Breast epithelium (tissue), 4 donors: Measurements from ENCODE around the gene SLC2A3. TPM values are rescaled to one million over a fixed set of nuclear protein-coding genes. Genes with fewer than 3 reads are reported as not detected.
"Not testable (repeated sequence)": the region's sequence is repeated elsewhere in the genome, so short reads cannot be mapped to it uniquely, and the experiment has no call there.

Experiments used
- DNase-seq, 2 donors: peaks; one replicate each; pipeline ENCODE4 v3.0.0-alpha.2; 2019; ENCODE audit warnings: low spot score in 2 of 2
- H3K27ac ChIP-seq, 2 donors: fragments of 200-600 bp; sonication (generic) in 1 of 2; one replicate each; pipeline ENCODE4 v1.5.1; 2016 to 2019; ENCODE audit warnings: mild to moderate bottlenecking in 1 of 2
- H3K27me3 ChIP-seq, 2 donors: fragments of 200-600 bp; sonication (generic) in 1 of 2; one replicate each; pipeline versions ENCODE4 v1.5.1 to v1.6.0; 2017 to 2019; ENCODE audit warnings: control low read depth in 1 of 2, mild to moderate bottlenecking in 1 of 2
- H3K36me3 ChIP-seq: fragments of 200-600 bp; one replicate; pipeline ENCODE4 v1.5.1; 2019
- H3K4me1 ChIP-seq, 2 donors: fragments of 200-600 bp; sonication (generic); one replicate each; pipeline ENCODE4 v1.5.1; 2016 to 2019; ENCODE audit warnings: control low read depth in 1 of 2
- H3K4me3 ChIP-seq, 3 donors: fragments of 200-600 bp; sonication (generic); 1 replicate in 2 of 3; 2 replicates in 1 of 3; pipeline ENCODE4 v1.5.1; 2016 to 2019; ENCODE audit warnings: mild to moderate bottlenecking in 3 of 3, moderate library complexity in 2 of 3
- H3K9me3 ChIP-seq, 2 donors: fragments of 200-600 bp; sonication (generic) in 1 of 2; one replicate each; pipeline ENCODE4 v1.5.1; 2016 to 2019; ENCODE audit warnings: control low read depth in 1 of 2
- POLR2A ChIP-seq: fragments of 450-650 bp; IDR thresholded peaks from one replicate; pipeline ENCODE4 v1.6.1; 2016; ENCODE audit warnings: antibody characterized with exemption, mild to moderate bottlenecking, moderate library complexity
- POLR2AphosphoS5 ChIP-seq, 3 donors: sonication (generic); formaldehyde crosslinking; IDR thresholded peaks; one replicate each; pipeline ENCODE4 v1.6.1; 2017; ENCODE audit warnings: antibody characterized with exemption in 3 of 3
- intact Hi-C: fragments of 100-400 bp; cut with DNase I; formaldehyde crosslinking; loops from one replicate; pipeline ENCODE4 v1.15.1; 2023; ENCODE audit warnings: low total_unique reads
- total RNA-seq, 3 donors: library from RNA; depleted of rRNA; stranded (reverse); fragments of >200 nt; gene quantifications; one replicate each; pipeline ENCODE4 v1.1.0, GENCODE V29; 2016
- TF ChIP-seq, protein P1 (sequence below), 3 donors: fragments of 450-650 bp; IDR thresholded peaks; one replicate each; pipeline ENCODE4 v1.5.1; 2016 to 2017; ENCODE audit warnings: antibody characterized with exemption in 3 of 3, mild to moderate bottlenecking in 3 of 3, moderate library complexity in 3 of 3

Gene SLC2A3
- total RNA-seq, 3 donors from 2014 or later, result 28.2 to 47.9 (median 45.8) TPM

DNA sequence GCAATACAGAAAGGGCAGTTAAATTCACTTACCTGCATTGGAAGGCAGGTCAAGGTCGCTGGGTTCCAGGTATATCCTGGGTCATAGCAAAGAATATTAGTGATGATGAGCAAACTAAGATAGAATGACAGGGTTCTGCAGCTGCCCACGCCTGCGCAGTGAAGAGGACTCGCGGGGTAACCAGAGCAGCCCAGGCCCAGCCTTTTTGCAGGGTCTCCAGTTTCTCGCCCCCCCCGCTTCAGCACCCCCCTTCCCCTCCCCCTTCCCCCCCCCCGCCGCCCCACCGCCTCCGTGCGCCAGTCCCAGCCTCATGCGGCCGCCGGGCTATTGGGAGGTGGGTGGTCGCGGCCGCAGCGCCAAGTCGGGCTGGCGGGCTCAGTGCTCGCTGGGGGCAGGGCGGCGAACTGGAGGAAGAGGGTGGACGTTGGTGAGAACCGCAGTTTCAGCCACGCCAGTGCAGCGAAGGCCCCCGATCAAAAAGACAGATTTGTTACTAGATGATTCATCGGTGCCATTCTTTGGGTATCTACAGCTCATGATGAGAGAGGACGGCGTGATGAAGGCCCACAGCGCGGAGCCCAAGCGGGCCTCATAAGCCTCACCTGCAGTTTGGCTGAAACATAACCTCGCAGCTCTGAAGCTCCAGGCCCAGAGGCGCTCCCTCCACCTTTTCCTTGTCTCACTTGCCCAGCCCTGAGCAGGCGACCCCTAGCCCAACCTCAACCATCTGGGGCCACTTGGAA lies 20.2 kb downstream of the SLC2A3 start:
- H3K4me3 ChIP-seq, result peak overlapping the region in 2 of 3 donors; percentile 33 to 36
- DNase-seq, result no peak

DNA sequence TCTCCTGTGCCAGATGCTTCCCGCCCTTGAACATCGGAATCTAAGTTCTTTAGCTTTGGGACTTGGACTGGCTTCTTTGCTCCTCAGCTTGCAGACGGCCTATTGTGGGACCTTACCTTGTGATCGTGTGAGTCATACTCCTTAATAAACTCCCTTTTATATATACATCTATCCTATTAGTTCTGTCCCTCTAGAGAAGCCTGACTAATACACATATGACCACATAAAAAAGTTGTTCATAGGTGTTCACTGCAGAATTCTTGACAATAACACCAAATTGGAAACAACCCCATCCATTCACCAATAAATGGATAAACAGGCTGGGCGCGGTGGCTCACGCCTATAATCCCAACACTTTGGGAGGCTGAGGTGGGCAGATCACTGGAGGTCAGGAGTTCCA lies 25.9 kb downstream of the SLC2A3 start:
- DNase-seq, H3K9me3 ChIP-seq, H3K4me3 ChIP-seq, H3K27me3 ChIP-seq, intact Hi-C loops, H3K4me1 ChIP-seq, H3K27ac ChIP-seq, H3K36me3 ChIP-seq: not testable (repeated sequence)

More for the DNA sequence above, 20.2 kb downstream of the SLC2A3 start:
- no peaks in the 10 kb centered on the region for H3K4me1 ChIP-seq
- intact Hi-C loops, result no loop called here
- no peaks in the 10 kb centered on the region for H3K27me3 ChIP-seq
- TF ChIP-seq POLR2A (no peak), POLR2AphosphoS5 (IDR thresholded peaks at IDR 0.05) (no peak)
- TF ChIP-seq, protein P1, sequence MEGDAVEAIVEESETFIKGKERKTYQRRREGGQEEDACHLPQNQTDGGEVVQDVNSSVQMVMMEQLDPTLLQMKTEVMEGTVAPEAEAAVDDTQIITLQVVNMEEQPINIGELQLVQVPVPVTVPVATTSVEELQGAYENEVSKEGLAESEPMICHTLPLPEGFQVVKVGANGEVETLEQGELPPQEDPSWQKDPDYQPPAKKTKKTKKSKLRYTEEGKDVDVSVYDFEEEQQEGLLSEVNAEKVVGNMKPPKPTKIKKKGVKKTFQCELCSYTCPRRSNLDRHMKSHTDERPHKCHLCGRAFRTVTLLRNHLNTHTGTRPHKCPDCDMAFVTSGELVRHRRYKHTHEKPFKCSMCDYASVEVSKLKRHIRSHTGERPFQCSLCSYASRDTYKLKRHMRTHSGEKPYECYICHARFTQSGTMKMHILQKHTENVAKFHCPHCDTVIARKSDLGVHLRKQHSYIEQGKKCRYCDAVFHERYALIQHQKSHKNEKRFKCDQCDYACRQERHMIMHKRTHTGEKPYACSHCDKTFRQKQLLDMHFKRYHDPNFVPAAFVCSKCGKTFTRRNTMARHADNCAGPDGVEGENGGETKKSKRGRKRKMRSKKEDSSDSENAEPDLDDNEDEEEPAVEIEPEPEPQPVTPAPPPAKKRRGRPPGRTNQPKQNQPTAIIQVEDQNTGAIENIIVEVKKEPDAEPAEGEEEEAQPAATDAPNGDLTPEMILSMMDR (IDR thresholded peaks at IDR 0.05), result no peak
- no peaks in the 10 kb centered on the region for H3K9me3 ChIP-seq
- H3K36me3 ChIP-seq, result no peaks in the 10 kb centered on the region
- no peak overlapping the region for H3K27ac ChIP-seq

DNA sequence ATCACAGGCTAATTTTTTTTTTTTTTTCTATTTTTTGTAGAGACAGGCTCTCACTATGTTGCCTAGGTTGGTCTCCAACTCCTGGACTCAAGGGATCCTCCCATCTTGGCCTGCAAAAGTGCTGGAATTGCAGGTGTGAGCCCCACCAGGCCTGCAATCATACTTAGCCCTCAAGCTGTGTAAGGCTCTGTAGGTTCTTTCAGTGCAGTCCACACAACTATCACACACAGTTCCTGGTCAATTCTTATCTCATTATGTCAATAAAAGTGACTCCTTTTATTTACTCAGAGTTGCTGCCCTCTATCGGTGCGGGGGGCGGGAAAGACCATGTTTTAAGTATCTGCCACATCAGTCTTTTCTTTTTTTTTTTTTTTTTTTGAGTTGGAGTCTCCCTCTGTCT lies 29.0 kb downstream of the SLC2A3 start:
- intact Hi-C loops, result no loop called here
- H3K4me1 ChIP-seq, result no peaks in the 10 kb centered on the region
- H3K36me3 ChIP-seq, result no peaks in the 10 kb centered on the region
- H3K27ac ChIP-seq, result no peak overlapping the region
- no peak for TF ChIP-seq POLR2AphosphoS5 (IDR thresholded peaks at IDR 0.05)
- TF ChIP-seq POLR2A, result no peak
- TF ChIP-seq, protein P1 (IDR thresholded peaks at IDR 0.05), result no peak
- no peaks in the 10 kb centered on the region for H3K9me3 ChIP-seq
- H3K27me3 ChIP-seq, result no peaks in the 10 kb centered on the region
- DNase-seq, result no peak
- no peak overlapping the region for H3K4me3 ChIP-seq

DNA sequence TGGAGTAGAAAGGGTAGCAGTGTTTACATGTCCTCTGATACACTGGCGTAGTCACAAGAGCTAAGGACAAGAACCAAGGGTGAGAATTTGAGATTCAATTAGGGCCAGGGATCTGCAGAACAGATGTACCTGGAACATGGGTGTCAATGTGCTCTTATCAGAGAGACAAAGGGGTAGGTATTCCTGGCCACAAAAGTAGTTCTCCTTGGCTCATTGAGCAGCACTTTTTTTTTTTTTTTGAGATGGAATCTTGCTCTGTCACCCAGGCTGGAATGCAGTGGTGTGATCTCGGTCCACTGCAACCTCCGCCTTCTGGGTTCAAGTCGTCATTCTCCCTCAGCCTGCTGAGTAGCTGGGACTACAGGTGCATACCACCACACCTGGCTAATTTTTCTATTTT lies 29.7 kb downstream of the SLC2A3 start:
- H3K4me1 ChIP-seq, H3K36me3 ChIP-seq, H3K27me3 ChIP-seq, H3K9me3 ChIP-seq, intact Hi-C loops, H3K4me3 ChIP-seq, DNase-seq, H3K27ac ChIP-seq: not testable (repeated sequence)

DNA sequence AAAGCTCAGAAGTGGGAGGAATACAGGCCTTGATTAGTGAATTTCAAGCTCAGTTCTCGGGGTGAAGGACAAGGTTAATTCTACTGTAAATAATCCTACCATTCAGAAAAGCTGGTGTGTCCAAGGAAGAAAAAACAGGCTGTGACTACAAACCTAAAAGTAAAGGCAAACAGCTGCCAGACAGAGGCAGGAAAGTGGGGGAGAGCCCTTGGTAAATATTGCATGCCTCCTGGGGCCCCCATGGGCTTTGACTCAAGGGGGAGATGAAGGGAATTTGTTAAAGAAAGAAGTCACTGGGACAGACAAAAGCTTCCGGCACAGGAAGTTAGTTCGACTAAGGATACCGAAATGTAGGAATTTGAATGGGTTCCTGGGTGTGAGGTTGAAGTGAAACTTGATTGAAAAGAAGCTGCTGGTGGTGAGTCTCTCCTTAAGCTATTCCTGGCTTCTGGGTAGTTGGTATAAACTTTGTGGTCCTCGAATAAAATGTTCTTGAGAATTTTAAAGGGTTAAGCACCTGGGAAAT lies 30.3 kb downstream of the SLC2A3 start:
- DNase-seq, H3K9me3 ChIP-seq, H3K27me3 ChIP-seq, intact Hi-C loops, H3K27ac ChIP-seq, H3K4me1 ChIP-seq, H3K4me3 ChIP-seq, H3K36me3 ChIP-seq: not testable (repeated sequence)

DNA sequence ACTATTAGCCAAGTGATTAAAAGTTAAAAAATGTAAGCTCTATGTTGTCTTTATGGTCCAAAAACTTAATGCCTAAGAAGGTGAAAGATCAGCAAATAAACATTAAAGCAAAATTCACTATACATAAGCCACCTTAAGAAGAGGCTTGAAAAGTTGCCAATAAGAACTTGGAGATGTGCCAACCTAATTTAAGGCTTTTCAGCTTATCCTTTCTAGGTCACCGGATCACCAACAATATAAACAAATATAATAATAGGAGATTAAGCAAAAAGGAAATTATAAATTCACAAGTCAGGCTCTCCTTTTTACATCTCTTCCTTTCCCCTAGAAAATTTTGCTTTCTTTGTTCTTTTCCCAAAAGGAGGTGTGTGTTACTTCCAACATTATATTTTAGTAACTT lies 30.9 kb downstream of the SLC2A3 start:
- DNase-seq, result no peak
- intact Hi-C loops, result no loop called here
- no peaks in the 10 kb centered on the region for H3K4me1 ChIP-seq
- H3K4me3 ChIP-seq, result no peak overlapping the region
- no peak for TF ChIP-seq POLR2AphosphoS5 (IDR thresholded peaks at IDR 0.05)
- TF ChIP-seq, protein P1 (IDR thresholded peaks at IDR 0.05), result no peak
- TF ChIP-seq POLR2A, result no peak
- H3K27me3 ChIP-seq, result no peaks in the 10 kb centered on the region
- H3K27ac ChIP-seq, result no peak overlapping the region
- H3K9me3 ChIP-seq, result no peaks in the 10 kb centered on the region
- H3K36me3 ChIP-seq, result no peaks in the 10 kb centered on the region

DNA sequence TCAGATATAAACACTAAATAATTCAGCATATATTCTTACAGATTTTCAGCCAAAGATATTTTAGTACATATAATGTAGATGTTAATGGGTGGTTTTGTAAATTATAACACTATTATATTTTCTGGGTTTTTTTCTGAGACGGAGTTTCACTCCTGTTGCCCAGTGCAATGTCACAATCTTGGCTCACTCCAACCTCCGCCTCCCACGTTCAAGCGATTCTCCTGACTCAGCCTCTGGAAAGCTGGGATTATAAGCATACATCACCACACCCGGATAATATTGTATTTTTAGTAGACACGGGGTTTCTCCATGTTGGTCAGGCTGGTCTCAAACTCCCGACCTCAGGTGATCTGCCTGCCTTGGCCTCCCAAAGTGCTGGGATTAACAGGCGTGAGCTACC lies 33.6 kb downstream of the SLC2A3 start:
- H3K27ac ChIP-seq, H3K4me3 ChIP-seq, DNase-seq, intact Hi-C loops, H3K36me3 ChIP-seq, H3K4me1 ChIP-seq, H3K9me3 ChIP-seq, H3K27me3 ChIP-seq: not testable (repeated sequence)
